ENCODE data around the gene CTNS. TPM values are rescaled to one million over a fixed set of nuclear protein-coding genes. Genes with fewer than 3 reads are reported as not detected.

Gene CTNS
- 24.4 and 26.9 TPM in 2 replicates for total RNA-seq

DNA sequence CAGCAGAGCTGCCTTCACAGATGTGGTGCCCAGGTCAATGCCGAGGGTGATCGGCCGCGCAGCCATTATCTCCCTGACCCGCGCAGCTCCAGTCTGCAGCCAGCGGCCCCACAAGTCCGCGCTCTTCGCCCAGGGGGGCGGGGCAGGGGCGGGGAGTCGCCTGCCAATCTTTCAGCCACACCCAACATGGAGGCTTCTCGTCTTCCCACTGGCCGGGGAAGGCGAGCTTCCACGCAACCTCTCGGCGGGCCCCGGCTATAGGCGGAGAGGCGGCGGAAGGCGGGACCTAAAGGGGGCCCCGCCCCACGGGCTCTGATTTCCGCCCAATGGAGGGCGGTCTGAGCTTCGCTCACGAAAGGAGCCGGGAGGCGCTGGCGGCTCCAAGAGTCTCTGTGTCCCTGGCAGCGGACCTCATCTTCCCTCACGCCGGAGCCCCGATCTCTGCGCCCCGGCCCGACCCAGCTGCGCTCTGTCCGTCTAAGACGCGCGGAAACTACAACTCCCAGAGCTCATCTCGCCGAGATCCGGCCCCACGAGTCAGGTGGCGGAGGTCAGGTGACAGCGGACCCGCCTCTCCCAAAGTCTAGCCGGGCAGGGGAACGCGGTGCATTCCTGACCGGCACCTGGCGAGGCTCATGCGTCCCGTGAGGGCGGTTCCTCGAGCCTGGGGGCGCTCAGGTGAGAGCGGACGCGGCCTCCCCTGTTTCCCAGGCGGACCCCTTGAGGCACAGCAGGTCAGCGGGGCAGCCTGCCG lies at the start of gene CTNS, which contains the start of gene SHPK:
CTNS (plus strand) TSS at position 607 of the 754 bp plus-strand sequence. CDS start 3,447 bp downstream, outside the sequence.
SHPK (minus strand) TSS at position 97 of the 754 bp plus-strand sequence; CDS start at position 66, 31 bp downstream.
- intact Hi-C loops (cut with micrococcal nuclease) = loop anchor here (1.0 to 10.0 kb wide), 3 partner anchors 32 to 822 kb away; partner anchors contain the start of genes EMC6, HASPIN and TAX1BP3

DNA sequence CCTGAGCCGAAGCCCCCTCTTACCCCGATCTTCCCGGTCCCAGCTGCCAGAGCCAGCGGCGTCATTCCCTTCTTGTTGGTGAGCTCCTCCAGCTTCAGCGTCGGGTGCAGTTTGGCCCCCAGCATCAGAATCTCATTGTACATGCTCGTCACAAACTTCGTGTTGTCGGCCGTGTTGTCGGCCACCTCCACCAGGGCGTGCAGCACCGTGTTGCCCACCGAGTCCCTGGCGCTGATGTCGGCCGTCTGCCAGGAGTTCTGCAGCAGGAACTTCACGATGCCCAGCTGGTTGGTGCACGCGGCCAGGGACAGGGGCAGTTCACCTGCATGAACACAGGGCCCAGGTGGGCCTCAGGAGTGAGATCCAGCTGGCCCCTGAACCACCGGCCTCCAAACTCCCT lies 46.8 kb upstream of the CTNS start:
- intact Hi-C loops (cut with micrococcal nuclease) = no loop called here

DNA sequence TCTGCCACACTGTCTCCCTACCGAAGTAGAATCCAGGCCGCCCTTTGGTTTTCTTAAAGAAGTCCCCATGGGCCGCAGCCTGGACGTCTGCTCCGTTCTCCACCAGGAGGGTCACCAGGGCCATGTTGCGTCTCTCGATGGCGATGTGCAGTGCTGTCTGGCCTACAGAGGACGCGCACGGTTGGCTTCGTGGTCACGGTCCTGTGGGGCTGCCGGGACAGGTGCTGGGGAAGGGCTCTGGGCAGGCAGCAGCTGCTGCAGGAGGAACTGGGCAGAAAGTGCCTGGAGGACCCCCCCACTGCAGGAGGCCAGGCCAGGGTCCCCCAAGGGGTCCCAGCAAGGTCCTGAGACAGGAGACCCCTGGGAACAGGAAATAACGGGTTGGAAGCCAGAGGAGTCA lies 46.3 kb upstream of the CTNS start:
- intact Hi-C loops (cut with micrococcal nuclease) = no loop called here

DNA sequence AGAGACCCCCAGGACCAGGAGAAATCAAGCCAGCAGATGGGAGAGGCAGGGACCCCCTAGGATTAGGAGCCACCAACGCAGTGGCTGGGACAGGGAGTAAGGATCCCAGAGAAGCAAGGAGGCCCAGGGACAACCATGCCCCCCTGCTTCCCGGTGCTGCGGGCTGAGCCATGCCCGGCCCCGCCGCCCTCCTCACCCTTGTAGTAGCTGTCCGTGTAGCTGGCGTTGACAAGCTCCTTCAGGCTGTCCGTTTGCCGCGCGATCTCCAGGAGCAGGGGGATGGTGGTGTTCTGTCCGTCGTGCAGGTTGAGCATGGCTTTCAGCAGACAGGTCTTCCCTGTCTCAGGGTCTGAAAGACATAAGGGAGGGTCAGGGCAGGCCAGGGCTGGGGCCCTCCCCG lies 45.8 kb upstream of the CTNS start:
- intact Hi-C loops (cut with micrococcal nuclease) = no loop called here

DNA sequence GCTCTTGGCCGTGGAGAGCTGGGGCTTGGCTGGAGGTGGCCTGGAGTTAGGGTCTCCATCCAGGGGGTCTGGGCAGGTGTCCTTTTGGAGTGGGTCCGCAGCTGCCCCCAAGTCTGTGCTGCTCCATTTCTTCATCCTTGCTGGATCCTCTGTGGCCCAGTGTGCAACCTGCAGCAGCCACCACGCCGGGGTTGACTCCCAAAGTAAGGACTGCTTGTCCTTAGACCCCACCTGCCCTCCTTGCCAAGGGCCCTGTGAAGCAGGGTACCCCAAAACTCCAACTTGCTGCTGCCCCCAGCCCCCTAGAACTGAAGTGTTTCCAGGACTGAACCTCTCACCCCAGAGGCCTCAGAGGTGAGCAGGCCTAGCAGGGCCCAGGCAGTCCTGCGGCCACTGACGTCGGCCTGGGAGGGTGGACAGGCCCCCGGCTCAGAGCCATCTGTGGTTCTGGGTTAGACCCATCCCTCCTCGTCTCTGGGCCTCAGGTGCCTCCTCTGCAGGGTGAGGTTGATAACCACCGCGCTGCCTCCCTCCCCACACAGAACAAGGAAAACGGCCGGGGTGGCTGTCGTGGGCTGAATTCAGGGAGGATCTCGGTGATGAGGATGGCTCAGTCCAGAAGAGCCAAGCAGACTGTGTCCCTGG lies 44.2 kb upstream of the CTNS start:
- intact Hi-C loops (cut with micrococcal nuclease) = no loop called here

DNA sequence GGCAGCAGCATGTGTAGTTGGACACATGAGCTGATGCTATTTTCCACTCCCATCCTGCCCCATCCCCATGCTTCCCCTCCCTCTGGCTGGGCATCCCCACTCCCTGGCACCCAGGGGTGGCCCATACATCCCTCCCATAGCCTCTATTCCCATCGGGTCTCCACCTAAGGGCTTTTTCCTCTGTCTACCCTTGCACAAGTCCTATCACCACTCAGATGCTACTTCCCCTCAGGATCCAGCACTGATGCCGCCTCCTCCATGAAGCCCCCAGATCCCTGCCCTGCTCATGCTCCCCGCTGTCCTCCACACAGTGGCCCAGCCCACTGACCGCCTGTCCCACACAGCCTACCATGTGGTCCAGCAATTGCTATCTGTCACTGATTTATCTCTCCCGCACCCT lies 43.2 kb upstream of the CTNS start:
- intact Hi-C loops (cut with micrococcal nuclease) = no loop called here

DNA sequence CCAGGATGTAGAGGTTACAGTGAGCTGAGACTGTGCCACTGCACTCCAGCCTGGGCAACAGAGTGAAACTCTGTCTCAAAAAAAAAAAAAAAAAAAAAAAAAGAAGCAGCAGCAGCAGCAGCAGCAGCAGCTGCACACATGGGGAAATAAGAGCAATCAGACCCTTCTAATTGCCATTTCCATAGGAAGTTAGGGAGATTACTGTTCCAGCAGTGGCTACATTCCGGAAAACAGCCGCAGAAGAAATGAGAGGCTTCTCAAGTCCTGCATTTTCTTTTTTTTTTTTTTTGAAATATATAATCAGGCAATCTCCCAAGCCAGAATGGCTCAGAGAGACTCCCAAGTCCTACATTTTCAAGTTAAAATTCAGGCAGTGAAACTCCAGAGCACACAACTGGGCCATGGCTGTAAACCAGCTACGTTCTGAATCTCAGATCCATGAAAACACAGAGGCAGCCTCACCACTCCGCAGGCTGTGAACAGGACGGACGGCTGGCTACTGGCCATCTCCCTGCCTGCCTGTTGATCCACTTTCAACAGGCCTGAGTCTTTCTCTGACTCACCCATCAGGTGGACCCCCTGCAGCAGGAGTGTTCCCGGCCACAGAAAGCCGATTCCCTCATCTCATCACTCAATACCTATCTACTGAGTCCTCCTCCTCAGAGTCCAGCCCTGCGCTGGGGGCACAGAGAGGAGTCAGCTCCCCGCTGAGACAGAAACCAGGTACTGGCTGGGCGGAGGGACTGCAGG lies 42.3 kb upstream of the CTNS start:
- intact Hi-C loops (cut with micrococcal nuclease) = no loop called here

DNA sequence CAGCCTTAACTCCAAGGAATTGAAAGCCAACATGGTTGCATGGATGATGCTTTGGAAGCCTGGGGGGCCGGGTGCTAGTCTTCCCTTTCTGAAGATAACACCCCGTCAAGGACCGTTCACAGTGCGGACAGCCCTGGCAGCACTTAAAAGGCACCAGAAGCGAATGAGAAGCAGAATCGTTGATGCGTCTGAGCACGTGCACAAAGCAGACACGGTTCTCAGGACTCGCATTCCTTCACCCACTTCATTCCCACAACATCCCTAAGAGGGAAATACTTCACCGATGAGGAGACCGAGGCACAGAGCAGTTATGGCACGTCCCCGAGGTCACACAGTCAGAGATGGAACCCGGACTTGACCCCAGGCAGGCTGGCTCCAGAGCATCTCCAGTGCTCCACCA lies 41.6 kb upstream of the CTNS start:
- intact Hi-C loops (cut with micrococcal nuclease) = no loop called here

DNA sequence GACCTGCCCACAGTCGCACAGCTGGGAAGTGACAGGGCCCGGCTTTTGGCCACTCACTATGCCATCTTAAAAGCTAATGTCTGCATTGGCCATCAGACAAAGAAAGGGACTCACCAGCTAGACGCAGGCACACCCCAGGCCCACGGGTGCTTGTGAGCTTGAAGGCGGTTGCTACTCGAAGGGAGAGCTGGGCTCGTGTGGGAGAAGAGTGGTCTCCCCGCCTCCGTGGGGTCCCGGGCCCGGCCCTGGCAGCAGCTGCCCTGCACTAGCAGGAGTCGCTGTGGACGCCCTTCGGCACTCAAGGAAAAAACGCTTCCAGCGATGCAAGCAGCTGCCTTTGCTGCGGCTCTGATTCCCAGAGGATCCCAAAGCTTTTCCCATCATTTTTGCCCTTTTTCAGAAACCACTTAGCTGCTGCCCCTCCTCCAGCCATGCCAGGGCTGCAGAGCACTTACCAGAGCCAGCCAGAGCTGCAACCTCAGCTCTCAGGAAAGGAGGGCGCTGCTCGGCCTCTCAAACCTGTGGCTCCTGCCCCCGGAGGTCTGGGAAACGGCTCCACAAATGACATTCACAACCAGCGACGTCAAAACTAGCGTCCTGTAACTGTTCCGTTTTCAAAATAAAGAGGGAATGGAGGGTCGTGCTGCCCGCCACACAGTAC lies 39.6 kb upstream of the CTNS start:
- intact Hi-C loops (cut with micrococcal nuclease) = no loop called here

DNA sequence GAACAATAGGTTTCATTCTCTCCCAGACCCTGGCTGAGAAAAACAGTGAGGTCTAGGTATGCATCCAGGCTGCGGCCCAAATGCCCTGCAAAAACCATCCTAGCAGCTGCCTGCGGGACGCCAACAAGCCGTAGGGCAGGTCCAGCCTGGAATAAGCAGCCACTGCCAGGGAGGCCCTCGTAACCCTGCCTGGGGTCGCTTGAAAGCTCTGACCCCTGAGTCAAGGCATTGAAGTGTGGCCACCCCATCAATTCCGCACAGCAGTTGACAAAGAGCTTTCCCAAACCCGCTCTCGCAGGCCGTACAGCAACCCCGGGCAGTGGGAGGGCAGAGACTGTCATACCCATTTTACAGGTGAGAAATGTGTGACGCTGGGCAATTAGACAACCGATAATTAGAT lies 38.5 kb upstream of the CTNS start:
- intact Hi-C loops (cut with micrococcal nuclease) = no loop called here

DNA sequence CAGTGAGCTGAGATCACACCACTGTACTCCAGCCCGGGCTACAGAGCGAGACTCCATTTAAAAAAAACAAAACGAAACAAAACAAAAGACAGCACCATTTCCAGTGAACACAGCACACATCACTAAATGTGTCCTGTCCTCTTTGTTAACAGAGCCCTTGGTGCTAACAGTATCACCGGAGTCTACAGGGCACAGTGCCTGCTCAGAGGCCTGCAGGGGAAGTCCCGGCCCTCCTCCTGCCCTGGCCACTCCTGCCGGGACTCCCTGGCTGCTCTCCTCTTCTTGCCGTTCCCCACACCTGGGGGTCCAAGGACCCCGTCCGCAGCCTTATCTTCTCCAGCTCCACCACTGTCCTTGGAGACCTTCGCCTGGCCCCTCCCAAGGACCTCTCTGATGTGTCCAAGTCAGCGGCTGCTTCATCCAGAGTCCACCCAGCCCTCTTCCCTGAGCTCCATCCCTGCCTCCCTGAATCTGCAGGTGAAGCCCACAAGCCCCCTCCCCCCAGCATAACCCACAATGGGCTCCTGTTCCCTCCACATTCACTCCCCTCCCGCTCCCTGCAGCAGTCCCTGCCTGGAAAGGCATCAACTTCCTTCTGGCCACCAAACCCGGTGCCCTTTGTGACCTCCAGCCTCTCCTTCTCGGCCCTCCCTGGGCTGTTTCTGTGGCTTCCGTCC lies 35.9 kb upstream of the CTNS start:
- intact Hi-C loops (cut with micrococcal nuclease) = no loop called here

DNA sequence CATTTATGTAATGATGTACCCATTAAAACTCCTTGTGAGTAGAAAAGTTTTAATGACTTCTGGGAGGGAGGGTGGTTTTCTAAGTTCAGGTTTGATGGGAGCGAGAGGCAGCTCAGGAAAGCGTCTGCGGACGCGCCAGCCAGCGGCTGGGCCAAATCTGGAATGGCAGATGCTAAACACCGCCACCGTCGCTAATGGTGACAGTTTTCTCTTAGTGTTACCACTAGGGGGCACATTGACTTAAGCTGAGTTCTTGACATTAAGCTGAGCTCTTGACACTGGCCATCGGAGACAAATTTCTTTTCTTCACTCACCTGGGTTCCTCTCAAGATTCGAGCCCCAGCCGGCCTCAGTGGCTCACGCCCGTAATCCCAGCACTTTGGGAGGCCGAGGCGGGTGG lies 34.1 kb upstream of the CTNS start:
- intact Hi-C loops (cut with micrococcal nuclease) = loop anchor here (1.0 kb wide), 1 partner anchor 46 kb away; no protein-coding TSS in a partner anchor

DNA sequence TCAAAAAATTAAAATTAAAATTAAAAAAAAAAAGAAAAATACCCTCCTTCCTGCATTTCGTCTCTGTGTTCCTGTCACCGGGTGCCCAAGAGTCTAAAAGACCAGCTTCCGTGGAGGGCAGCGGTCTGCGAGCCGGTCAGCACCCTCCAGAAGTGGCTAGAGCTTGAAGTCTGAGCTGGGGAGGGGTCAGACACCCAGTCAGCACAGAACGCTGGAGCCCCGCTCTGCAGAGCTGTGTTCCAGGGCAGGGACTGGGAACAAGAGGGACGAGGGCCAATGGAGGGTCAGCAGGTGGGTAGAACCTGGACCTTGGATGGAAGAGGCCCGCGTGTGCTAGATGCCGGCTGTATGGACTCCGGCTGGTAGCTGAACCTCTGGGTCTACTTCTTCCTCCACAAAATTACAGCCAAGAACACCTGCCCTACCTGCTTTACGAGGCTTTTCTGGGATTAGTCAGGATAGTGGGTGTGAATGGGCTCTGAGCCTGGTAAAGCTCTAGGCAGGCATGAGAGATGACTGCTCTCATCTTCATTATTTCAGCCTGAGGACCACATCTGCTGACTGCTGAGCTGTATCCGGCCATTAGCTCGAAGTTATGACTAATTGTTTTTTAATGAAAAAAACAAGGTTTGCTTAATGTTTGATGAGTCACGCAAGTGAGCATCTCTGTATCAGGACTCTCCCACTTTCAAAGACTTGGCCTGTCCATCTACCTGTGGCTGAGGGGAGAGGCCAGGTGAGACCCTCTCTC lies 33.3 kb upstream of the CTNS start:
- intact Hi-C loops (cut with micrococcal nuclease) = no loop called here

DNA sequence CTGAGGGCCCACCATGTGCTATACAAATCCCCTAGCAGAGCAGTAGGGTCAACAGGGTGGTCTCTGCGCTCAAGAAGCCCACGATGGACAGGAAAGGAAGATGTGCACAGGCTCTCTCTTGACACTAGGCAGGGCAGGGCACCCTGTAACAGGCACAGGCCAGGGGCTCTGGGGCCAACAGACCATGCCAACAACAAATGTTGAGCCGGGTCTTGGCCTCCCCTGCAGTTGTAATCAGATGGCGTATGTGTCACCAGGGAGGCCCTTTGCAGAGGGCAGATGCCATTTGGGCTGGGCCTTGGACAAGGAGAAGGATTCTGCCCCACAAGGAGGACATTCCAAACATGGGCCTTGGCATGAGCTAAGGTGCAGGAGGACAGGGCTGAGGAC lies 32.7 kb upstream of the CTNS start:
- intact Hi-C loops (cut with micrococcal nuclease) = no loop called here

DNA sequence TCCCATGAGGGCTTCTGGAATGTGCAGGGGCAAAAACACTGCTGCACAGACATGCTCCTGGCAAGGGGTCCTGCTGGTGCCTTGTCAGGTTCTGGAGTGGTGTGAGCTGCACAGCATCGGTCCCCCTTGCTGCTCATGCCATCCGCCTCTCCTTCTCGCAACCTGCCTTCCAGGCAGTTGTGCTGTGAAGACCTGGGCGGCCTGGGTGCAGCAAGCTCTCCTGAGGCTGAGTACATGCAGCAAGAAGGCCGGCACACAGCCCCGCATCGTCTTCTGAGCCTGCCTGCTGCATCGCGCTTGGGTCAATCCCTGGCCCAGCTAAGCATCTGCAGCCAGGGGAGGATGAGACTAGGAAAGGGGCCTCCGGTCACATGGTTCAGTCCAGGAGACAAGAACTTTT lies 26.9 kb upstream of the CTNS start:
- intact Hi-C loops (cut with micrococcal nuclease) = no loop called here

DNA sequence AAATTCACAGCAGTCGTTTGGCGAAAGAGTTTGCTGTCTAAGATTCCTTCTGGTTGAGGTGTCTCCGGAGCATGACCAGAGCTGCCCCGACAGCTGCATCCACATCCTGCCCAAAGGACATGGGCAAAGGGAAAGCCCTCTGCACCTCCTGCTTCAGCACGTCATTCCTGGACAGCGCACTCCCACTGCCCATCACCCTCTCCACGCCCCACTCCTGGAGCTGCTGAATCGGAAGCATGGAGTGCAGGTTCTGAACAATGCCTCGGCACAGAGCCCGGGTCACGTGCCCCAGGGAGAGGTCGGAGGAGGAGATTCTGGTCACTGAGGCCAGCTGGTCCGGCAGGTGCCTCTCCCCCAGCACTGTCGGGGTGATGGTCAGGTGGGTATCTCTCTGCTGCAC lies 26.0 kb upstream of the CTNS start:
- intact Hi-C loops (cut with micrococcal nuclease) = no loop called here

DNA sequence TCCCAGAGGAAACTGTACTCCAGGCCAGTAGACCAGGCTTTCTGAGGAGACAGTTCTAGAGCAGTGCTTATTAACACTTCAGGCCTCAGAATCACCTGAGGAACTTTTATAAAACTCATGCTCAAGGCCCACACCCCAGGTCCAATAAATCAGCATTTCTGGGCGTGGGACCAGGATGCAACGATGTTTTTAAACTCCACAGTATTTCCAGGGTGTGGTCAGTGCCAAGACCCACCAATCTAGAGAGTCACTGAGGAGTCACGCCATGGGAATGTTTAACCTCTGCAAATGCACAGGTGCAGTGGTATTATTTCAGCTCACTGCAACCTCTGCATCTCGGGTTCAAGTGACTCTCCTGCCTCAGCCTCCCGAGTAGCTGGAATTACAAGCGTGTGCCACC lies 23.4 kb upstream of the CTNS start:
- intact Hi-C loops (cut with micrococcal nuclease) = no loop called here

DNA sequence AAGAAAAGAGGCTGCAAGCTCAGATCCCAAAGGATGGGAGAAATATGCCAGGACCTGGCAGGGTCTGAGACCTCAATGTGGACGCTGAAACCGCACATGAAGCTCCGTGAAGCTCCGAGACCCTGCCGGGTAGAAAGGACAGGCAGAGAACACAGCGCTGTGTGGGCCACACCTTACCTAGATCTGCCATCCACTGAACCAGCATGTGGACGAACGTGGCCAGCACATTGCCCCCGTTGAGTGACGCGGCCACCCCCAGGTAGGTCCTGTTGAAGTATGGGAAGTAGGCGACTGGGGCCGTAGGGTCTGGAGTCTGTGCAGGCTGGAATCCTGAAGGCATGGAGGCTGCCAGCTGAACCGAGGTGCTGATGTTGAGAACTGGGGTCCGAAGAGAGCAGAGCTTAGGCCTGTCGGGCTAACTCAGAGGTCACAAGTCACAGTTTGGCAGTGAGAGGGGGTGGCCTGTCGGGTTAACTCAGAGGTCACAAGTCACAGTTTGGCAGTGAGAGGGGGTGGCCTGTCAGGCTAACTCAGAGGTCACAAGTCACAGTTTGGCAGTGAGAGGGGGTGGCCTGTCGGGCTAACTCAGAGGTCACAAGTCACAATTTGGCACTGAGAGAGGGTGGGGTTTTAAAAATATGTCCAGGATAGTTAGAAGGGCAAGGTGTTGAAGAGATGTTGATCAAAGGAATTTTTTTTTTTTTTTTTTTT lies 21.2 kb upstream of the CTNS start:
- intact Hi-C loops (cut with micrococcal nuclease) = no loop called here

DNA sequence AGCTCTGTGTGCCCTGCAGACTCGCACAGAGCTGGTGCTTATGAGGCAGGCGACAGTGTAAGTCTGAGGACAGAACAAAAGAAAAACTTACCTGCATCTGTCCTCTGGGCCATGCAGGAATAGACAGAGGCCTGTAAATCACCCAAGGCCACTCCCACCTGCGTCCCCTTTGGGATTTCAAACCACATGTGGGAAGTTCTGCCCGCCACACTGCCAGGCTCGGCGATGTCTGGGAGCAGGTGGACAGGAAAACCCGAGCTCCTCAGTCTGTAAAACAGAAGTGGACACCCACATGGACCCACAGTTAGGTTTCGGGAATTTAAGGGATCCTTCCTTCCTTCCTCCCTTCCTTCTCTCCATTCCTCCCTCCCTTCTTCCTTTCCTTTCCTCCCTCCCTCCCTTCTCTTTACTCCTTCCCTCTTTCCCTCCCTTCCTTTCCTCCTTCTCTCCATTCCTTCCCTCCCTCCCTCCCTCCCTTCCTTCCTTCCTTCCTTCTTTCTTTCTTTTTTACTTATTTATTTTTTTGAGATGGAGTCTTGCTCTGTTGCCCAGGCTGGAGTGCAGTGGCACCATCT lies 15.3 kb upstream of the CTNS start:
- intact Hi-C loops (cut with micrococcal nuclease) = no loop called here
